MM.1S (cell line): Measurements from ENCODE around the gene PRKCZ.
"Not testable (repeated sequence)": the region's sequence is repeated elsewhere in the genome, so short reads cannot be mapped to it uniquely, and the experiment has no call there.

ENCODE experiments used
- DNase-seq: peaks from one replicate; pipeline ENCODE4 v3.0.0-alpha.2; 2015
- H2AFZ ChIP-seq: fragments of 300-600 bp; sonication (generic); 2 replicates; pipeline ENCODE4 v1.6.0; 2016; ENCODE audit warnings: antibody characterized with exemption, low read length
- H3F3A ChIP-seq: fragments of 300-600 bp; sonication (generic); 2 replicates; pipeline ENCODE4 v1.6.1; 2016; ENCODE audit warnings: mild to moderate bottlenecking, antibody characterized with exemption, low read length, moderate library complexity, mixed read lengths; ENCODE audit not compliant: insufficient read depth
- H3K27ac ChIP-seq: fragments of 300-600 bp; sonication (generic); 2 replicates; pipeline ENCODE4 v1.5.1; 2016; ENCODE audit warnings: mild to moderate bottlenecking, low read length
- H3K27me3 ChIP-seq: fragments of 300-600 bp; sonication (generic); replicated peaks from 2 replicates; pipeline ENCODE4 v1.6.0; 2016; ENCODE audit warnings: low read length; ENCODE audit not compliant: insufficient read depth
- H3K36me3 ChIP-seq: fragments of 300-600 bp; sonication (generic); replicated peaks from 2 replicates; pipeline ENCODE4 v1.6.1; 2016; ENCODE audit warnings: mild to moderate bottlenecking, low read length, mixed read lengths; ENCODE audit not compliant: insufficient read depth
- H3K4me1 ChIP-seq: fragments of 300-600 bp; sonication (generic); 2 replicates; pipeline ENCODE4 v1.6.1; 2016; ENCODE audit warnings: low read length, mixed read lengths
- H3K4me2 ChIP-seq: fragments of 300-600 bp; sonication (generic); 2 replicates; pipeline ENCODE4 v1.6.0; 2016; ENCODE audit warnings: low read depth, low read length
- H3K4me3 ChIP-seq: fragments of 300-600 bp; sonication (generic); 2 replicates; pipeline ENCODE4 v1.5.1; 2016; ENCODE audit warnings: low read length, mixed read lengths
- H3K79me2 ChIP-seq: fragments of 300-600 bp; sonication (generic); 2 replicates; pipeline ENCODE4 v1.6.1; 2016; ENCODE audit warnings: mixed run types, low read length, mixed read lengths
- H3K9ac ChIP-seq: fragments of 300-600 bp; sonication (generic); 2 replicates; pipeline ENCODE4 v1.6.1; 2016; ENCODE audit warnings: low read length, mixed read lengths
- H3K9me2 ChIP-seq: fragments of 300-600 bp; sonication (generic); replicated peaks from 2 replicates; pipeline ENCODE4 v1.6.1; 2016; ENCODE audit warnings: mild to moderate bottlenecking, low read length, mixed read lengths; ENCODE audit not compliant: insufficient read depth
- H3K9me3 ChIP-seq: fragments of 300-600 bp; sonication (generic); replicated peaks from 2 replicates; pipeline ENCODE4 v1.6.1; 2016; ENCODE audit warnings: mild to moderate bottlenecking, low read length, mixed read lengths; ENCODE audit not compliant: insufficient read depth
- H4K20me1 ChIP-seq: fragments of 300-600 bp; sonication (generic); 2 replicates; pipeline ENCODE4 v1.6.1; 2016; ENCODE audit warnings: mild to moderate bottlenecking, low read length, moderate library complexity, mixed read lengths; ENCODE audit not compliant: insufficient read depth
- EZH2 ChIP-seq: fragments of 300-600 bp; sonication (generic); optimal IDR thresholded peaks from 2 replicates; pipeline ENCODE3; 2017; ENCODE audit warnings: low read depth, mild to moderate bottlenecking, antibody characterized with exemption, low read length, mixed read lengths
- EZH2phosphoT487 ChIP-seq: fragments of 300-600 bp; sonication (generic); IDR thresholded peaks from 2 replicates; pipeline ENCODE4 v1.6.1; 2018; ENCODE audit warnings: antibody characterized with exemption, low read length
- TF ChIP-seq, protein P1 (sequence below): fragments of 300-600 bp; sonication (generic); IDR thresholded peaks from 2 replicates; pipeline ENCODE4 v1.5.1; 2016; ENCODE audit warnings: antibody characterized with exemption, low read length, mixed read lengths

PRKCZ gene

DNA sequence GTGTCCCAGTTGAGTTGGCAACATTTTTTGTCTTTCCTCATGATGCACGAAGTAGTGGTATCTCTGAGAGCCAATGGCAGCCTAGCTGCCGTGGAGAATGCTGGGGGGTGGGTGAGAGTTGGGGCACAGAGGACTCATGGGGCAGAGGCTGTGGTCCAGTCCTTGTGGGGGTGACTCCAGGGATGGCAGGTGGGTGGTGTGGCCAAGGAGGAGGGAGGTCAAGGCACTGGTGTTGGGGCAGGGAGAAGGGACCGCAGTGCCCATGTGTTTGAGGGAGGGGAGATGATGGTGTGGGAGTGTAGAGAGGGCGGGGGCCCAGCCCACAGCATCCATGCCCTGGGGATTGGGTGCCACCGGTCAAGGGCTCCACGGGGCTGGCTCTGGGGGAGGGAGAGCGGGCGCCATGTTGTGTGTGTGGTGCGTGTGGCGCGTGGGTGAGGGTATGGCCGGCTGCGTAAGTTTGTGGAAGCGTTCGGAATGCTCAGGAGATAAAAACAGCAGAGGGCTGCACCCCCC lies 63.5 kb downstream of the PRKCZ start:
- no peaks in the 10 kb centered on the region for H3K9me3 ChIP-seq
- no peaks in the 10 kb centered on the region for H3K9me2 ChIP-seq
- no peaks in the 10 kb centered on the region for H3K79me2 ChIP-seq
- DNase-seq = no peak
- no peak overlapping the region for H2AFZ ChIP-seq
- no peaks in the 10 kb centered on the region for H3F3A ChIP-seq
- no peaks in the 10 kb centered on the region for H3K4me1 ChIP-seq
- H3K27me3 ChIP-seq = peaks cover 72% of the 10 kb centered on the region
- no peak overlapping the region for H3K4me2 ChIP-seq
- H3K9ac ChIP-seq = no peak overlapping the region
- no peaks in the 10 kb centered on the region for H3K36me3 ChIP-seq
- H4K20me1 ChIP-seq = no peaks in the 10 kb centered on the region
- TF ChIP-seq EZH2 (no peak), EZH2phosphoT487 (no peak)
- TF ChIP-seq, protein P1, sequence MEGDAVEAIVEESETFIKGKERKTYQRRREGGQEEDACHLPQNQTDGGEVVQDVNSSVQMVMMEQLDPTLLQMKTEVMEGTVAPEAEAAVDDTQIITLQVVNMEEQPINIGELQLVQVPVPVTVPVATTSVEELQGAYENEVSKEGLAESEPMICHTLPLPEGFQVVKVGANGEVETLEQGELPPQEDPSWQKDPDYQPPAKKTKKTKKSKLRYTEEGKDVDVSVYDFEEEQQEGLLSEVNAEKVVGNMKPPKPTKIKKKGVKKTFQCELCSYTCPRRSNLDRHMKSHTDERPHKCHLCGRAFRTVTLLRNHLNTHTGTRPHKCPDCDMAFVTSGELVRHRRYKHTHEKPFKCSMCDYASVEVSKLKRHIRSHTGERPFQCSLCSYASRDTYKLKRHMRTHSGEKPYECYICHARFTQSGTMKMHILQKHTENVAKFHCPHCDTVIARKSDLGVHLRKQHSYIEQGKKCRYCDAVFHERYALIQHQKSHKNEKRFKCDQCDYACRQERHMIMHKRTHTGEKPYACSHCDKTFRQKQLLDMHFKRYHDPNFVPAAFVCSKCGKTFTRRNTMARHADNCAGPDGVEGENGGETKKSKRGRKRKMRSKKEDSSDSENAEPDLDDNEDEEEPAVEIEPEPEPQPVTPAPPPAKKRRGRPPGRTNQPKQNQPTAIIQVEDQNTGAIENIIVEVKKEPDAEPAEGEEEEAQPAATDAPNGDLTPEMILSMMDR = no peak
- no peak overlapping the region for H3K27ac ChIP-seq
- no peak overlapping the region for H3K4me3 ChIP-seq

DNA sequence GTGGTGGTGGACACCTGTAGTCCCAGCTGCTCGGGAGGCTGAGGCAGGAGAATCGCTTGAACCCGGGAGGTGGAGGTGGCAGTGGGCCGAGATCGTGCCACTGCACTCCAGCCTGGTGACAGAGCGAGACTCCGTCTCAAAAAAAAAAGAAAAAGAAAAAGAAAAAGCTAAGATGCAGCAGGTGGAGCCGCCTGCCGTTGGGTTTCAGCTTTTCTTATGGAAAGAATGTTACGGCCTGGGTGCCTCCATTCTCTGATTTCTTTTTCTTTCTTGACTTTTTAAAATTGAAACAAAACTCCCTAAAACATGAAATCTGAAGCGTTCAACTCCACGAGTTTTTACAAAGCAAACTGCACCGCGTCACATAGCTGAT lies 64.4 kb downstream of the PRKCZ start:
- H3K4me3 ChIP-seq, H3K9ac ChIP-seq, H3K9me3 ChIP-seq, H3K9me2 ChIP-seq, H3K4me1 ChIP-seq, H3K4me2 ChIP-seq, H3K79me2 ChIP-seq, H2AFZ ChIP-seq, H3F3A ChIP-seq, H4K20me1 ChIP-seq, H3K36me3 ChIP-seq, DNase-seq, H3K27ac ChIP-seq: not testable (repeated sequence)
- H3K27me3 ChIP-seq = peaks cover 67% of the 10 kb centered on the region

DNA sequence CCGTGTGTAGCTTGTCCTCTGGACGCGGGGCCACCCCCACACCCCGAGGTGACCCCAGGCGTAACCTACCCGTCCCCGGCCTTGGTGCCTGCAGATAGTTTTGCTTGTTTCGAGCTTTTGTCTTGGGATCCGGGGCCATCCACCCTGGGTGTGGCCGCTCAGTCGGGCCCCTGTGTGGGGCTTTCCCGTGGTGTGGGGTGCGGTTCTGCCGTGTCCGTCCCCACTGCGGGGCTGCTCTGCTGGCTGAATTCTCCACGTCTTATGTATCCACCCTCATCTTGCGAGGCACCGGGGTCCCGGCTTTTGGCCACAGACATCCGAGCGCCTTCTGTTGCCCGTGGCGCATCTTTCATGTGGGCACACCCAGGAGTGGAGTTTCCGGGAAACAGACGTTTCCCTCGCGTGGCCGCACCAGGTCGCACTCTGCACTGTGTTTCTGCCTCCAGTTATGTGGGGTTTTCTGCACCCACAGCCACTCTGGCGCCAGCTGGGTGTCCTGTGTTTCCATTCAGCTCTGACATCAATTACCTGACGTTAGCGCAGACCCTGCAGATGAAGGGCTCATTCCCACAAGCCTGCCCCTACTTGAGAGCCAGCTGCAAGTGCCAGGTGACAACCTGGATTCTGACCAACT lies 64.9 kb downstream of the PRKCZ start:
- no peak for TF ChIP-seq EZH2phosphoT487
- TF ChIP-seq, protein P1 = no peak
- TF ChIP-seq EZH2 = no peak
- Histone ChIP-seq H3K4me2 (no peak overlapping the region), H4K20me1 (no peaks in the 10 kb centered on the region), H3K36me3 (no peaks in the 10 kb centered on the region), H3K9ac (no peak overlapping the region), H3F3A (no peaks in the 10 kb centered on the region), H2AFZ (no peak overlapping the region), H3K4me1 (no peaks in the 10 kb centered on the region), H3K27ac (no peak overlapping the region), H3K27me3 (peaks cover 68% of the 10 kb centered on the region), H3K9me2 (no peaks in the 10 kb centered on the region), H3K79me2 (no peaks in the 10 kb centered on the region), H3K4me3 (no peak overlapping the region), H3K9me3 (no peaks in the 10 kb centered on the region)
- DNase-seq = no peak

DNA sequence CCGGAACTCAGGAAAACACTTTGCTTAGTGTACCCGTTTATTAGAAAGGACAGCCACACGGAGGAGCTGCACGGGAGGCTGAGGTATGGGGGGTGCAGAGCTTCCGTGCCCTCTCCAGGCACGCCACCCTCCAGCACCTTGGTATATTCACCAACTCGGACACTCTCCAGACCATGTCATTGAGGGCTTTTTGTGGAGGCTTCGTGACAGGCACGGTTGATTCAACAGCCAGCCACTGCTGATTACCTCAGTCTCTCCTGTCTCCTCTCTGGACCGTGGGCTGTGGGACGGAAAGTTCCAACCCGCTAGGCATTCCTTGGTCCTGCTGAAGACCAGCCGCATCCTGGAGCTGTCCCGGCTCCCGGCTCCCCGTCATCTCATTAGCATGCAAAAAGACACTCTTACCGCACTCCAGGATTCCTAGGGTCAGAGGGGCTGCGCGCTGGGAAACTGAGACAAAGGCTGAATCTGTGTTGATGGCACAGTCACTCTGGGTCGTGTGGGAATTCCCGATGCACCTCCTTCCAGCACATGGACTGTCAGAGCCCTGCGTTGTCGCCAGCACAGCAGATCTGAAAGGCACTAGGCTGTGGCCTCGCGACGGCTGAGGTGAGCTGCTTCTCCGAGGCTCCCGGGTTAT lies 65.6 kb downstream of the PRKCZ start:
- no peaks in the 10 kb centered on the region for H3K4me1 ChIP-seq
- H3K9ac ChIP-seq = no peak overlapping the region

More for the DNA sequence above, 65.6 kb downstream of the PRKCZ start:
- no peak overlapping the region for H3K4me3 ChIP-seq
- H3K4me2 ChIP-seq = no peak overlapping the region
- H3K9me3 ChIP-seq = no peaks in the 10 kb centered on the region
- TF ChIP-seq EZH2 = no peak
- no peak overlapping the region for H2AFZ ChIP-seq
- H3K79me2 ChIP-seq = no peaks in the 10 kb centered on the region
- no peaks in the 10 kb centered on the region for H3F3A ChIP-seq
- no peaks in the 10 kb centered on the region for H3K36me3 ChIP-seq
- no peaks in the 10 kb centered on the region for H4K20me1 ChIP-seq
- no peaks in the 10 kb centered on the region for H3K9me2 ChIP-seq
- DNase-seq = no peak
- H3K27me3 ChIP-seq = peaks cover 63% of the 10 kb centered on the region
- H3K27ac ChIP-seq = no peak overlapping the region
